Measurements from ENCODE around the gene ADAM12. TPM values are rescaled to one million over a fixed set of nuclear protein-coding genes. Genes with fewer than 3 reads are reported as not detected.
"Not testable (repeated sequence)": the region's sequence is repeated elsewhere in the genome, so short reads cannot be mapped to it uniquely, and the experiment has no call there.

Gene ADAM12
- total and polyA plus RNA-seq, 2 donors from 2014 or later: 0.26 to 3.3 TPM

DNA sequence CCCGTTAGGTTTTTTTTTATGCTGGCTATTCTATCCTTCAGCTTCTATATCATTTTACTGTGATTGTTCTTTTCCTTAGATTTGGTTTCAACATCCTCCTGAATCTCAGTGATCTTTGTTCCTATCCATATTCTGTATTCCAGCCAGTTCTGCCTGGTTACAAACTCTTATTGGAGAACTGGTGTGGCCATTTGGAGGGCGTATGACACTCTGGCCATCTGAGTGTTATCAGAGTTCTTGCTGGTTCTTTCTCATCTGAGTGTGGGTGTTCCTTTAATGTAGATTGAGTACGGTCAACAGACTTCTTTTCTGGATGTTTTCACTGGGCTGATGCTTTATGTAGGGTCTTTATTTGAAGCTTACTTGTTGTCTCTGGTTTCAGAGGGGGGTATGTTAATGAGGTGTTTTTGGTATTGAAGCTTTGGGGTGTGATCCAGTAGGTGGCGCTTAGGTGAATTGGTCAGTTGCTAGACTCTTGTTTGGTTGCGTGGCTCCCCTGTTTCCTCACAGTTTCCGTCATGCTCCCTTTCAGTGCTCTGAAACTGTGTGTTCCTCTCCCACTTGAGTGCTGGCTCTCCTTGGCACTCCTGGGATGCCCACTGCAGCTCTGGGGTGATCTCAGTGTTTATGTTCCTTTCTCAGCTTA lies 411.2 kb downstream of the ADAM12 start:
- Histone ChIP-seq H3K4me3 (ENCODE audit: low read length in 3 of 3) (no peak overlapping the region), H3K27ac (ENCODE audit: low read depth in 2 of 2, low read length in 2 of 2) (no peak overlapping the region), H3K9me3 (ENCODE audit: control insufficient read depth in 2 of 3, insufficient read depth in 1 of 3, low read length in 3 of 3) (no peaks in the 10 kb centered on the region), H3K4me1 (ENCODE audit: control insufficient read depth in 2 of 3, insufficient read depth in 2 of 3, low read depth in 1 of 3, low read length in 3 of 3) (no peaks in the 10 kb centered on the region), H3K36me3 (ENCODE audit: control insufficient read depth in 2 of 3, insufficient read depth in 3 of 3, low read length in 3 of 3) (no peaks in the 10 kb centered on the region), H3K27me3 (ENCODE audit: control insufficient read depth, insufficient read depth, low read length) (no peaks in the 10 kb centered on the region), H3K9ac (ENCODE audit: low read length in 3 of 3) (no peak overlapping the region)
- FAIRE-seq: no peak
- no peak for DNase-seq
- TF ChIP-seq, protein P1, sequence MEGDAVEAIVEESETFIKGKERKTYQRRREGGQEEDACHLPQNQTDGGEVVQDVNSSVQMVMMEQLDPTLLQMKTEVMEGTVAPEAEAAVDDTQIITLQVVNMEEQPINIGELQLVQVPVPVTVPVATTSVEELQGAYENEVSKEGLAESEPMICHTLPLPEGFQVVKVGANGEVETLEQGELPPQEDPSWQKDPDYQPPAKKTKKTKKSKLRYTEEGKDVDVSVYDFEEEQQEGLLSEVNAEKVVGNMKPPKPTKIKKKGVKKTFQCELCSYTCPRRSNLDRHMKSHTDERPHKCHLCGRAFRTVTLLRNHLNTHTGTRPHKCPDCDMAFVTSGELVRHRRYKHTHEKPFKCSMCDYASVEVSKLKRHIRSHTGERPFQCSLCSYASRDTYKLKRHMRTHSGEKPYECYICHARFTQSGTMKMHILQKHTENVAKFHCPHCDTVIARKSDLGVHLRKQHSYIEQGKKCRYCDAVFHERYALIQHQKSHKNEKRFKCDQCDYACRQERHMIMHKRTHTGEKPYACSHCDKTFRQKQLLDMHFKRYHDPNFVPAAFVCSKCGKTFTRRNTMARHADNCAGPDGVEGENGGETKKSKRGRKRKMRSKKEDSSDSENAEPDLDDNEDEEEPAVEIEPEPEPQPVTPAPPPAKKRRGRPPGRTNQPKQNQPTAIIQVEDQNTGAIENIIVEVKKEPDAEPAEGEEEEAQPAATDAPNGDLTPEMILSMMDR (IDR thresholded peaks at IDR 0.05; ENCODE audit: borderline replicate concordance, extremely low read depth, insufficient read depth): no peak
- intact Hi-C loops (cut with DNase I): no loop called here

- H3K4me3 ChIP-seq (ENCODE audit: low read length in 3 of 3); H3K36me3 ChIP-seq (ENCODE audit: control insufficient read depth in 2 of 3, insufficient read depth in 3 of 3, low read length in 3 of 3); H3K27ac ChIP-seq (ENCODE audit: low read depth in 2 of 2, low read length in 2 of 2); intact Hi-C loops (cut with DNase I); H3K27me3 ChIP-seq (ENCODE audit: control insufficient read depth, insufficient read depth, low read length); FAIRE-seq; DNase-seq; H3K4me1 ChIP-seq (ENCODE audit: control insufficient read depth in 2 of 3, insufficient read depth in 2 of 3, low read depth in 1 of 3, low read length in 3 of 3); H3K9ac ChIP-seq (ENCODE audit: low read length in 3 of 3); H3K9me3 ChIP-seq (ENCODE audit: control insufficient read depth in 2 of 3, insufficient read depth in 1 of 3, low read length in 3 of 3): not testable (repeated sequence)
Observed at GRCh38 chr10:125970077-125970630, 418.1 kb downstream of the ADAM12 start.

GRCh38 chr10:125967533-125967932 lies 420.7 kb downstream of the ADAM12 start:
- intact Hi-C loops (cut with DNase I): no loop called here
- DNase-seq (no peak), FAIRE-seq (no peak)
- no peaks in the 10 kb centered on the region for H3K27me3 ChIP-seq (ENCODE audit: control insufficient read depth, insufficient read depth, low read length)
- TF ChIP-seq, protein P1 (IDR thresholded peaks at IDR 0.05; ENCODE audit: borderline replicate concordance, extremely low read depth, insufficient read depth): no peak
- H3K4me3 ChIP-seq (ENCODE audit: low read length in 3 of 3): no peak overlapping the region
- no peaks in the 10 kb centered on the region for H3K36me3 ChIP-seq (ENCODE audit: control insufficient read depth in 2 of 3, insufficient read depth in 3 of 3, low read length in 3 of 3)
- no peak overlapping the region for H3K27ac ChIP-seq (ENCODE audit: low read depth in 2 of 2, low read length in 2 of 2)
- no peaks in the 10 kb centered on the region for H3K9me3 ChIP-seq (ENCODE audit: control insufficient read depth in 2 of 3, insufficient read depth in 1 of 3, low read length in 3 of 3)
- no peaks in the 10 kb centered on the region for H3K4me1 ChIP-seq (ENCODE audit: control insufficient read depth in 2 of 3, insufficient read depth in 2 of 3, low read depth in 1 of 3, low read length in 3 of 3)
- H3K9ac ChIP-seq (ENCODE audit: low read length in 3 of 3): no peak overlapping the region

DNA sequence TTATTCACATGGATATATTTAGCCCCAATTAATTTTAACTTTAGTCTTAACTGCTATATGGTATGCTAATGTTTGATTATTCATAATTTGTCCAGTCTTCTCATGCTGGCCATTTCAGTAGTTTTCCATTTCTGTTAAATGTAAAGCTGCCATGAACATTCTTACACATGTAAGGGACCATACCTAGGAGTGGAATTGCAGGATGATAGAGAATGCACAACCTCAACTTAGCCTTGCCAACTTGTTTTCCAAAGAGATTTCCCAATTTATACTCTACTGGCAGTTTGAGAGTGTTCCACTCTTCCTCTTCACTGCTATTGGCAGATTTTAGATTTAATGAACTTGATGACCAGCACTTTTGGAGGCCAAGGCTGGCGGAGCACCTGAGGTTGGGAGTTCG lies 423.7 kb downstream of the ADAM12 start:
- DNase-seq: no peak
- Histone ChIP-seq H3K27me3 (ENCODE audit: control insufficient read depth, insufficient read depth, low read length) (no peaks in the 10 kb centered on the region), H3K27ac (ENCODE audit: low read depth in 2 of 2, low read length in 2 of 2) (no peak overlapping the region), H3K4me3 (ENCODE audit: low read length in 3 of 3) (no peak overlapping the region), H3K4me1 (ENCODE audit: control insufficient read depth in 2 of 3, insufficient read depth in 2 of 3, low read depth in 1 of 3, low read length in 3 of 3) (no peaks in the 10 kb centered on the region), H3K9me3 (ENCODE audit: control insufficient read depth in 2 of 3, insufficient read depth in 1 of 3, low read length in 3 of 3) (no peaks in the 10 kb centered on the region), H3K9ac (ENCODE audit: low read length in 3 of 3) (no peak overlapping the region), H3K36me3 (ENCODE audit: control insufficient read depth in 2 of 3, insufficient read depth in 3 of 3, low read length in 3 of 3) (no peaks in the 10 kb centered on the region)
- intact Hi-C loops (cut with DNase I): no loop called here
- TF ChIP-seq, protein P1 (IDR thresholded peaks at IDR 0.05; ENCODE audit: borderline replicate concordance, extremely low read depth, insufficient read depth): no peak
- FAIRE-seq: no peak
